Peyer's patch (tissue), 4 donors: ENCODE results near the gene TM2D3.

ENCODE experiments used
- POLR2A ChIP-seq, 2 donors: fragments of 450-650 bp; IDR thresholded peaks; one replicate each; pipeline ENCODE4 v1.5.1; 2017; ENCODE audit warnings: antibody characterized with exemption in 2 of 2, mild to moderate bottlenecking in 2 of 2, moderate library complexity in 2 of 2
- TF ChIP-seq, protein P1 (sequence below), 6 experiments: fragments of 450-650 bp in 4 of 6; fragments of 200-600 bp in 2 of 6; sonication (generic) in 1 of 6; IDR thresholded peaks; one replicate each; pipeline ENCODE4 v1.5.1; 2017 to 2019; ENCODE audit warnings: antibody characterized with exemption in 6 of 6, mild to moderate bottlenecking in 3 of 6, moderate library complexity in 1 of 6

DNA sequence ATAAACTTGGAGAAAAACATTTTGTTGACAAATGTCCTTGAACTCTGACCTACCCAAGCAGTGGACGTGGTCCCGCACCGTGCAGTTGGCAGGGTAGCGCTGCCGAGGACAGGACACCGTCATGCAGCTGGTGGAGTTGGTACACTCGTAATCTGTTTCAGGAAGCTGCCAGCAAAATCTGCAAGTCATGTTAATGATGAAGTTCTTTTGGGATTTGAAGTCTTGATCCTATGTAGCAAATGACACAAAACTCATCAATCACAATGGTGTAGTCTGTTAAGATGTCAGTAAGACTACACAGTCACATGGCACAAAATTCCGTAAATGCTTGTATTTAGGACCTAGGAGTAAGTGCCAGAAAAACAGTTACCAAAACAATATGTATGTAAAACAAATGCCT, 5.5 kb downstream of the TM2D3 start:
- TF ChIP-seq, protein P1, sequence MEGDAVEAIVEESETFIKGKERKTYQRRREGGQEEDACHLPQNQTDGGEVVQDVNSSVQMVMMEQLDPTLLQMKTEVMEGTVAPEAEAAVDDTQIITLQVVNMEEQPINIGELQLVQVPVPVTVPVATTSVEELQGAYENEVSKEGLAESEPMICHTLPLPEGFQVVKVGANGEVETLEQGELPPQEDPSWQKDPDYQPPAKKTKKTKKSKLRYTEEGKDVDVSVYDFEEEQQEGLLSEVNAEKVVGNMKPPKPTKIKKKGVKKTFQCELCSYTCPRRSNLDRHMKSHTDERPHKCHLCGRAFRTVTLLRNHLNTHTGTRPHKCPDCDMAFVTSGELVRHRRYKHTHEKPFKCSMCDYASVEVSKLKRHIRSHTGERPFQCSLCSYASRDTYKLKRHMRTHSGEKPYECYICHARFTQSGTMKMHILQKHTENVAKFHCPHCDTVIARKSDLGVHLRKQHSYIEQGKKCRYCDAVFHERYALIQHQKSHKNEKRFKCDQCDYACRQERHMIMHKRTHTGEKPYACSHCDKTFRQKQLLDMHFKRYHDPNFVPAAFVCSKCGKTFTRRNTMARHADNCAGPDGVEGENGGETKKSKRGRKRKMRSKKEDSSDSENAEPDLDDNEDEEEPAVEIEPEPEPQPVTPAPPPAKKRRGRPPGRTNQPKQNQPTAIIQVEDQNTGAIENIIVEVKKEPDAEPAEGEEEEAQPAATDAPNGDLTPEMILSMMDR (IDR thresholded peaks at IDR 0.05) = no peak
- no peak for TF ChIP-seq POLR2A (IDR thresholded peaks at IDR 0.05)
